Testis (tissue), 2 donors: ENCODE data around the gene KCNK10.

Experiments
- POLR2A ChIP-seq: fragments of 450-650 bp; IDR thresholded peaks from one replicate; pipeline ENCODE4 v1.6.1; 2017; ENCODE audit warnings: antibody characterized with exemption, mild to moderate bottlenecking, moderate library complexity
- TF ChIP-seq, protein P1 (sequence below), 3 experiments: fragments of 450-650 bp in 2 of 3; fragments of 200-600 bp in 1 of 3; sonication (generic) in 1 of 3; IDR thresholded peaks; one replicate each; pipeline ENCODE4 v1.5.1; 2016 to 2019; ENCODE audit warnings: antibody characterized with exemption in 3 of 3, mild to moderate bottlenecking in 2 of 3, moderate library complexity in 1 of 3

DNA sequence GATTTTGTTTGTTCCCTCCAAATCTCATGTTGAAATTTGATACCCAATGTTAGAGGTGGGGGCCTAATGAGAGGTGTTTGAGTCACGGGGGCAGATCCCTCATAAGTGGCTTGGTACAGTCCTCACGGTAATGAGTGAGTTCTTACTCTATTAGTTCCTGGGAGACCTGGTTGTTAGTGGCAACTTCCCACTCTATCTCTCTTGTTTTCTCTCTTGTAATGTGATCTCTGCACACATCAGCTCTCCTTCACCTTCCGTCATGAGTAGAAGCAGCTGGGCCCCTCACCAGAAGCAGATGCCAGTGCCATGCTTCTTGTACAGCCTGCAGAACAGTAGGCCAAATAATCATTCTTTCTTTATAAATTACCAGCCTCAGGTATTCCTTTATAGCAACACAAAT is 29.6 kb upstream of the KCNK10 start:
- TF ChIP-seq, protein P1, sequence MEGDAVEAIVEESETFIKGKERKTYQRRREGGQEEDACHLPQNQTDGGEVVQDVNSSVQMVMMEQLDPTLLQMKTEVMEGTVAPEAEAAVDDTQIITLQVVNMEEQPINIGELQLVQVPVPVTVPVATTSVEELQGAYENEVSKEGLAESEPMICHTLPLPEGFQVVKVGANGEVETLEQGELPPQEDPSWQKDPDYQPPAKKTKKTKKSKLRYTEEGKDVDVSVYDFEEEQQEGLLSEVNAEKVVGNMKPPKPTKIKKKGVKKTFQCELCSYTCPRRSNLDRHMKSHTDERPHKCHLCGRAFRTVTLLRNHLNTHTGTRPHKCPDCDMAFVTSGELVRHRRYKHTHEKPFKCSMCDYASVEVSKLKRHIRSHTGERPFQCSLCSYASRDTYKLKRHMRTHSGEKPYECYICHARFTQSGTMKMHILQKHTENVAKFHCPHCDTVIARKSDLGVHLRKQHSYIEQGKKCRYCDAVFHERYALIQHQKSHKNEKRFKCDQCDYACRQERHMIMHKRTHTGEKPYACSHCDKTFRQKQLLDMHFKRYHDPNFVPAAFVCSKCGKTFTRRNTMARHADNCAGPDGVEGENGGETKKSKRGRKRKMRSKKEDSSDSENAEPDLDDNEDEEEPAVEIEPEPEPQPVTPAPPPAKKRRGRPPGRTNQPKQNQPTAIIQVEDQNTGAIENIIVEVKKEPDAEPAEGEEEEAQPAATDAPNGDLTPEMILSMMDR (IDR thresholded peaks at IDR 0.05): no peak
- no peak for TF ChIP-seq POLR2A
